Fibroblast of skin of left biceps (primary cell): Measurements from ENCODE around the gene LYST.
"Not testable (repeated sequence)": the region's sequence is repeated elsewhere in the genome, so short reads cannot be mapped to it uniquely, and the experiment has no call there.

ENCODE experiments used
- DNase-seq, 2 experiments: peaks; one replicate each; pipeline ENCODE4 v3.0.0-alpha.2; 2013; ENCODE audit warnings: low read depth in 2 of 2

LYST gene

DNA sequence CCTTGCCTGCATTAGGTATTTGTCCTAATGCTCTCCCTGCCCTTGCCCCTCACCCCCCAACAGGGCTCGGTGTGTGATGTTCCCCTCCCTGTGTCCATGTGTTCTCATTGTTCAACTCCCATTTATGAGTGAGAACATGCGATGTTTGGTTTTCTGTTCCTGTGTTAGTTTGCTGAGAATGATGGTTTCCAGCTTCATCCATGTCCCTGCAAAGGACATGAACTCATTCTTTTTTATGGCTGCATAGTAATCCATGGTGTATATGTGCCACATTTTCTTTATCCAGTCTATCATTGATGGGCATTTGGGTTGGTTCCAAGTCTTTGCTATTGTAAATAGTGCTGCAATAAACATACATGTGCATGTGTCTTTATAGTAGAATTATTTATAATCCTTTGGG is 228.1 kb downstream of the LYST start:
- DNase-seq = not testable (repeated sequence)

DNA sequence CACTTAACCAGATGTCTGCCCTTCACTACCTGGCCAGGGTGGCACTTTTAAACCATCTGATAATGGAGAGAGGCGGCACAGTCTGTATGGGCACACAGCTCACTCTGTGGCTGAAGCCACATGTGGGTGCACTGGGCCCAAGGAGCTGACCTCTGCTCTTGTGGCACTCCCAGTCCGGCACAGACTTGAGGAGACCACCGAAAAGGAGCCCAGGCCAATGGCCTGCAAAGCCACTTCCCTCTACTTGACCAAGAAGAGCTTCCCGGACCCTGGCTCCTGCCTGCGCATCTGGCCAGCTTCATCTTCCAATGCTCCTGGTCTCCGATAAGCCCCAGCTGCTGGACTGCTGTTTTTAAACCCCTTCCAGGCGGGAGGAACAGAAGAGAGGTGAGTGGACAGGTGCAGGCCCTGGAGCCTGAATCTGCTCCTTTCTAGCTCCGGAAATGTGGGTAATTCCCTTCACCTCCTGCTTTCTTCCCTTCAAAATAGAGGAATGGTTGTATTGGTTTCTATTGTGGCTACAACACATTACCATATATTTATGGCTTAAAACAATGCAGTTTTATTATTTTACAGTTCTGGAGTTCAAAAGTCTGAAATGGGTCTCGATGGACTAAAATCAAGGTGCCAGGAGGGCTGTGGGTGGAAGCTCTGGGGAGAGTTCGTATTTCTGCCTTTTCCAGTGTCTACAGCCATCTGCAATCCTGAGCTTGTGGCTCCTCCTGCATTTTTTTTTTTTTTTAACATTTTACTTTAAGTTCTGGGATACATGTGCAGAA is 228.8 kb downstream of the LYST start:
- no peak for DNase-seq

DNA sequence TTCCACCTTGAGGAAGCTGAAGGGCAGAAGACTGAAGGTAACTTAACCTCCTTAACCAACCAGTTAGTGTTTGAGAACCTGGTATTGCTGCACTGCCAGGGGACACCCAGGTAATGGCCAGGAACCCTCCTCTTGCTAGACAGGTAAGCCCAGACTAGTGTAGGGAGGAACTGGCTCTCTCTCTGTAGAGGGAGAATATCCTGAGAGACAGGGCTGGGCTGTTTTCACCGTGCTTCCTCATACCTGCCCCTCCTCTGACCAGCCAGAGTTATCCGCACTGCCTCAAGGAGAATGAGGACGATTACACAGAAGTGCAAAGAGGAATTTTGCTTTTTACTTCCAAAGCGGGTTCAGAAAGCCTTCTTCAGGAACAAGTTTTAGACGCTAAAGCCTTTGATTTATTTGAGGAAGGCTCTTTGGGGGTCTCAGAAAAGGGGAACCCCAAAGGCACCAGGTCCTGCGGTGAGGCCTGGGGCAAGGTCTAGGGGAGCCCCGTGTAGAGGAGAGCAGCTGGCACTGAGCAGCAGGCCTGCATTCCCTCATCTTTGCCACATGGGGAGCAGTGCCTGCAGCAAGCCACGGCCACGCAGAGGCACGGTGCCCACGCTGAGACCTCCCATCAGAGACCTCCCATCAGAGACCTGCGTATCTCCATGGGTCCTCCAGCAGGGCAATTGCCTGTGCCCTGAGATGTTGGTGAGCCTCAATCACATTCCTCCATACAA is 230.6 kb downstream of the LYST start:
- DNase-seq = no peak

DNA sequence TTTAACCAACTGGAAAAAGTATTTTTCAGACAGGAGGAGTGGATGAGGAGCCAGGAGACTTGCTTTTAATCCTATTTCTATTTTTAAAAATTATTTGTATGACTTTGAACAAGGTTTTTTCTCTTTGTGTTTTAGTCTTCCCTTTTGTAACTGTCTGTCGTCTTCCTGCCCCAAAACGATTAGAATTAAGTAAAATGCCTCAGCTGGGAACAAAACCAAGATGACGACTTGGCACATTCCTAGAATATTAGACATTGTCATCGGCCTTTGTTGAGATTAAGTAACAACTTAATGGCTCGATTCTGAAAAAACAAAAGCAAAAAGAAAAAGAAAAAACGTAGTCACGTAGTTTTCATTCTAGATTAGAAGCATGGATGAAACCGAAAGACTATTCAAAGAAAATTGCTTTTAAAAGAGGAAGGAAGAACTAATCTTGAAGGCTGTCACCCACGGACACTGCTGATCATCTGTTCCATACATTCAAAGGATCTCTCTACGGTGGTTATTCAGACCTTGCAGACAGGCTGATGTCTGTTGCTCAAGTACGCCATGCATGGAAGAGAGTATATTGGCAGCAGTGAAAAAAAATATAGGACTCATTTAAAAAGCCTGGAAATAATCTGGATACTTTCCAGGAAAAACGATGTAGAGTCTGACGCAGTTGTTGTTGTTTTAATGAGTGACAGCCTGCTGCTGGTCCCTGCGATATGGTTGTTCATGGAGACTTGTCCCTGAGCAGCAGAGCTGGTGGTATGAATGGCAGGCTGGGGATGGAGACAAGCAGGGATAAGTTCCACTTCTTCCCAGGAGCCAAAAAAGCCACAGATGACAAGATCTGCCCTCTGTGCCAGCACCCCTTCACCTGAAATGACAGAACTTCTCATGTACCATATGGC is 234.0 kb downstream of the LYST start:
- DNase-seq = no peak

DNA sequence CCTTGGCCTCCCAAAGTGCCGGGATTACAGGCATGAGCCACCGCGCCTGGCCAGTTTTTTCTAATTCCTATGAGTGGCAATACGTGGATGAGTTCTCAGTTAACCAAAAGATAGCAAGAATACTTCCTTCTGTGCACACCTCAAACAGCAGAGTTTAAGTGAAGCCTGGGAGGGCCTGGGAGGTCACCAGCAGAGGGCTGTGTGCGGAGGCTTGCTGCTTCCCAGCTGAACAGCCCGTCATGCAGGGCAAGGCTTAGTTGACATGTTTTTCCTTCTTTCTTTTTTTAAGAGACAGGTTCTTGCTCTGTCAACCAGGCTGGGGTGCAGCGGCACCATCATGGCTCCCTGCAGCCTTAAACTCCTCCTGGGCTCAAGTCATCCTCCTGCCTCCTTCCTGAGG is 234.9 kb downstream of the LYST start:
- no peak for DNase-seq

DNA sequence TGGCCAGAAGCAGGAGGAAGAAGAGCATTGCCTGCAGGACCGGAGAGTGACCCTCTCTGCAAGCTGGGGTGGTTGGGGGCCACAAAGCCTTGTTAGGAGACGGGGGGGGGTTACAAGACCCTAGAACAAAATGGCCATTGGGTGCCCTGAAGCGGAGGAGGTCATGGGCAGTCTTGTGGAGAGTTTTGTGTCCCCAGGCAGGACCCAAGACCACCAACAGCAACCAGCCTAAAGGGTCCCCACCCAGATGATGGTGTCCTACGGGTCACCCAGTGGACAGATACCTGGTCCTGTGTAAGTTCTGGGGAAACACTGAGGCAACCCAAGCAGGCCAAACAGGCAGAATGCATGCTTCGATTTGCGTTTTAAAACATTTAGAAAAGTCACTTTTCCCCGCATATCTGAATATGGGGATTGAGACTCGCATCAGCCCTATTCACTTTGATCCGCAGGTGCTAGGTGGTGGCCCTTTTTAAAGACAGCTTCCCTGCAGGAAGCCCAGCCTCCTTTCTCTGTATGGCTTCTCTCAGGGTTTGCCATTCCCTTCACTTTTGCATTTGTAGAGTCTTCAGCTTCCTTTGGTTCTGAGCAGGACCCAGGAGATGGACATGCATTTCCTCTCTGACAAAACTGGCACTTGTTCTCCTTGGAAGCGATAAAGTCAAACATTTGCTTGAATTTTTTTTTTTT is 238.2 kb downstream of the LYST start:
- no peak for DNase-seq

DNA sequence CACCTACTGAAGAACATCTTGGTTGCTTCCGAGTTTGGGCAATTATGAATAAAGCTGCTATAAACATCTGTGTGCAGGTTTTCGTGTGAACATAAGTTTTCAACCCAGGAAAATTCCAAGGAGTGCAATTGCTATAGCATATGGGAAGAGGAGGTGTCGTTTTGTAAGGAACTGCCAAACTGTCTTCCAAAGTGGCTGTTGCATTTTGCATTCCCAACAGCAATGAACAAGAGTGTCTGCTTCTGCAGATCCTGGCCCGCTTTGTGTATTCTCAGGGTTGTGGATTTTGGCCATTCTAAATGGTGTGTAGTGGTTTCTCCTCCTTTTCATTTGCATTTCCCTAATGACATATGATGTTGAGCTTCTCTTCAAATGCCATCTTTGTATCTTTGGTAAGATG is 240.9 kb downstream of the LYST start:
- DNase-seq = no peak

DNA sequence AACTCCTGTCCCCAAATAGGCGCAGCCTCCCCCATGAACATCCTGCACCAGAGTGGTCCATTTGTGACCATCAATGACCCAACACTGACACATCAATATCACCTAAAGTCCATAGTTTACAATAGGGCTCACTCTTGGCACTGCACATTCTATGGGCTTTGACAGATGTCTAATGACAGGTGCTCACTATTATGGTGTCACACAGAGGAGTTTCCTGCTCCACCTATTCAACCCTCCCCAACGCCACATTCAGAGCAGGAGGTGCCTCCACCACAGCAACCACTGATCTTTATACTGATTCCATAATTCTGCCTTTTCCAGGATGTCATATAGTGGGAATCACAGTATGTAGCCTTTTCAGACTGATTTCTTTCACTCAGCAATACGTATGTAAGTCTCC is 241.4 kb downstream of the LYST start:
- DNase-seq = no peak

DNA sequence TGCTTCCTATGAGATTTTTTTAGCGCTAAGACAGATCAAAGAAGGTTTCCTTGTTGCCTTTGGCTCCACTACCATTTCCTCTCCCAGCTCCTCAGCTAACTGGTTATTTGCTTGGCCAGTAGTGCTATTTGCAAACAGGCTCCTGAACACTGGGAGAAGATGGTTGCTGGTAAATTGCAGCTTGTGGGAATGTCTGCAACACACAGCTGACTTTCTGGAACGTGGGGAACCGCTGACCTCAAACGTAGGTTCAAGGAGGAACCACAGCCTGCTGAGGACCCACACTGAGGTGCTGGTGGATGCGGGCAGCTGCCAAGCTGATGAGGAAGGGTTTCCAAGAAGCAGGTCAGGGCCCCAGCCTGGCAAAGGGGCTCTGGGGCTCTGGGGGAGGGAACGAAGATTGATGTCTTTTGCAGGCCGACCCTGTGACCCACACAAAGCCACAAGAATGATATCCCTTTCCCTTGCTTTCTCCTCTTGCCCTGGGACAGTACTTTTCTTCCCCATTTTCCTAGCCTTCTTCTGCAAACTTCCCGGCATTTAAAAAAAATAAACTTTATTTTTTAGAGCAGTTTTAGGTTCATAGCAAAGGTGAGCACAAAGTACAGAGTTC is 241.9 kb downstream of the LYST start:
- no peak for DNase-seq

DNA sequence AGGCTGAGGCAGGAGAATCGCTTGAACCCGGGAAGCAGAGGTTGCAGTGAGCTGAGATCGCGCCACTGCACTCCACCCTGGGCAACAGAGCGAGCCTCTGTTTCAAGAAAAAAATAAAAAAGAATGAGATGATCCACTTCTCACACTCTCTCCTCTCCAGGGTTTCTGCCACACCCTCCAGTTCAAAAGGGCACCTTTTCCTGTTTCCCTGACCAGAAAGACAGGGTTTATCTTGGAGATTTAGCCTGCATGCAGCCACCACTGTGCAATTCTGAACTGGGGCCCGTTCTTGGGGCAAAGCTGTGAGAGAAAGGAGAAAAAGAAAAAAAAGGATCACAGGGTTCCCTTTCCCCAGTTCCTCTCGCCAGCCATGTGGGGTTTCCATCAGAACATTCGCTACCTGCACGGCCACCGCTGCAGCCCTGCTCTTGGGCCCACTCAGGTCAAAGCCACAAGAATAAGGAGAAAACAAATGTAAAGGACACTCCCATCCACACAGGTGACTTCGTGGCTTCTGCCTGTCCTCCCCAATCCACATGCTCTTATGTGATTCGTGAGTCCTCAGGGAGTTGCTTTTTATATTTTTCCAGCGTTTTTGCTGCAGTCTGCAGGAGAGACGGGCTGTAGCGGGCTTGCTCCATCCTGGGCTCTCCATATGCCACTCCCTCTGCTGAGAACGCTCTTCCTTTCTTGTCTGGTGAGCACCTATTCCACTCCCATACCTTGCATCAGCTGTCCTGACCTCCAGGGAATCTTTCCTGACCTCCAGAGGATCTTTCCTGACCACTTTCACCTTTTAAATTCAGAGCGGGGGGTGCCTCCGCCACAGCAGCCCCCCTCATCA is 243.5 kb downstream of the LYST start:
- no peak for DNase-seq

DNA sequence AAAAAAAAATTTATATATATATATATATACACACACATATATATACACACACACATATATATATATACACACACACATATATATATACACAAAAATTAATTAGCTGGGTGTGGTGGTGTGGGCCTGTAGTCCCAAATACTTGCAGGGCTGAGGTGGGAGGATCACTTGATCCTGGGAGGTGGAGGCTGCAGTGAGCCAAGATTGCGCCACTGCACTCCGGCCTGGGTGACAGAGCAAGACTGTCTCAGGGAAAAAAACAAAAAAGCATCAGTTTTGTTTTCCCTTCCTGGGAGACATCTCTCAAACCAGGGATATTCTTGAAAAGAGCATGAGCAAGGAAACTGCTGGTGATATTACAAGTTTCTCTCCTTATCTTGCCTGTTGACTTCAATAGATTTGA is 247.6 kb downstream of the LYST start:
- DNase-seq = not testable (repeated sequence)

DNA sequence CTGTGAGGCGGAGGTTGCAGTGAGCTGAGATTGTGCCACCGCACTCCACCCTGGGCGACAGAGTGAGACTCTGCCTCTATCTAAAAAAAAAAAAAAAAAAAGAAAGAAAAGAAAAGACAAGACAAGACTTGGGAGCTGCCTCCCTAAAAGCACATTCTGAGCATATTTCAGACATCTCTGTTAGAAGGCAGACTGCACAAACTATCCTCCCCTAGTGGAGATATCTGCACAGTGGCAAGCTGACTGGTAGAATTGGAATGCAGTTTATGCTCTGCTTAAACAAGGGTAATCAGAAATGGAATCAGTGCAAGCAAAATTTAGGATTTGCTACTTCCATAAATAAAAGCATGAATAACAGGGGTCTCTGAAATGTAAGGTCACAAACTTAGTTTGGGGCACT is 248.9 kb downstream of the LYST start:
- DNase-seq = peak; percentile 36 to 53

DNA sequence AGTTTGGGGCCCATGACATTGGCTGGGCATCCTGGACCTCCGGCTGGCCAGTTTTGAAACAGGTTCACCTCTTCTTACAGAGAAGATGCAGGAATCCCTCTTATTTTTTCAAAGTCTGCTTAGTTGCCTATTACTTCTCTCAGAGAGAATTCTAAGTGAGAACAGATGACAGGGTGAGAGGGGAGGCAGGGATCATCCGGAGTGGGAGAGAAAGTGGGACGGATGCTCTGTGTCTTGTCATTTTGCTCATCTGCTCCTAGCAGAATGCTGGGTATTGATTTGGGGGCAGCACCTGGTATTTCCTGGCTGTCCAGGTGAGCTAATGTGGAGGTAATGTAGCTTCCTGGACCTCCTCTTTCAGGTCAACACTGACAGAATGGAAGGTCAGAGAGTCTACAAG is 249.6 kb downstream of the LYST start:
- no peak for DNase-seq

DNA sequence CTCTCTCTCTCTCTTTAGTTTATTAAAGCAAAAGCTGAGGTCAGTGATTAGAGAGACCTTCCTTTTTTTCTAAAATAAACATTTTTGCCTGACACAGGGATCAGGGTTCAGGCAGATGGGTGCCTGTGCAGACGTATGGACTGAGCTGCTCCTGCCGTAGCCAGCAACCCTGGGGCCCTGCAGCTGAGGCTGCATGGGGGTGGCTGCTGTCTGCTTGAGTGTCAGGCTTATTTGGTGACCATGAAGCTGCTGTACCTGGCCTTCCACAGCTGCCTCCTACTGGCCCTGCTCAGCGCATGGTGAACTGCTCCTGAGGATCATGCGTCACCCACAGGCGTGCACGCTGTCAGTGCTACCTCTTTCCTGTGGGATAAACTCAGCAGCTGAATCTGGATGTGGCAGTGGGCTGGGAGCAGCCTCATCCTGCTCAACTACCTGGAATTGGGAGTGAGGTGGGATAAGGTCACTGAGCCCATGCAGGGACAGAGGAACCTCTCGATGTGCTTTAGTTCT is 252.2 kb downstream of the LYST start:
- no peak for DNase-seq

DNA sequence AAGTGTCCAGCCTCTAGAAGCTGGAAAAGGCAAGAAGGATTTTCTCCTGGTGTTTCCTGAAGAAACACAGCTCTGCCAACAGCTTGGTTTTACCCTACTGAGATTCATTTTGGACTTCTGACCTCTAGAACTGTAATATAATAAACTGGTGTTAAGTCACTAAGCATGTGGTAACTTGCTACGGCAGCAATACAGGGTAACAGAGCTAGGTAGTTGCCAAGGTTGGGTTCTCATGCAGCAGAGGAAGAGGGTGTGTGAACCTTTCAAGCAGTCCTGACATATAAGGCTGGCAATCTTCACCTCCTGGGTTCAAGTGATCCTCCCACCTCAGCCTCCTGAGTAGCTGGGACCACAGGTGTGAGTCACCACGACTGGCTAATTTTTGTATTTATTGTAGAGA is 253.1 kb downstream of the LYST start:
- no peak for DNase-seq

DNA sequence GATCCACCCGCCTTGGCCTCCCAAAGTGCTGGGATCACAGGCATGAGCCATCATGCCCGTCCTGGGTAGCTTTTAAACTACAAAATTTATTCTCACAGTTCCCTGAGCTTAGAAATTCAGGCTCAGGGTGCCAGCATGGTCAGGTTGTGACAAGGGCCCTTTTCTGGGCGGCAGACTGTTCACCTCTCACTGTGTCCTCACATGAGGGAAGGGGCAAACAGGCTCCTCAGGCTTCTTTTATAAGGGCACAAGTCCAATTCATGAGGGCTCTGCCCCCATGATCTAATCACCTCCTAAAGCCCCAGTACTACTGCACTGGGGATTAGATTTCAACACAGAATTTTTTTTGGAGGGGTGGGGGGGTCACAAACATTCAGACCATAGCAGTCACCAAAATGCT is 253.9 kb downstream of the LYST start:
- no peak for DNase-seq
